HepG2 (cell line): ENCODE results near the gene ATP5F1A. TPM values are rescaled to one million over a fixed set of nuclear protein-coding genes. Genes with fewer than 3 reads are reported as not detected.

Experiments
- ARNT ChIP-seq: fragments of 450-650 bp; IDR thresholded peaks from 2 replicates; pipeline ENCODE4 v1.6.1; 2017
- CBX1 ChIP-seq: IDR thresholded peaks from one replicate; pipeline ENCODE4 v1.6.1; 2016; ENCODE audit warnings: antibody characterized with exemption, low read depth
- CBX5 ChIP-seq: sonication (generic); formaldehyde crosslinking; IDR thresholded peaks from 2 replicates; pipeline ENCODE4 v1.4.0; 2020; ENCODE audit warnings: missing genetic modification reagents, borderline replicate concordance
- CREB3 ChIP-seq: sonication (generic); formaldehyde crosslinking; IDR thresholded peaks from 2 replicates; pipeline ENCODE4 v1.5.0; 2020; ENCODE audit warnings: missing genetic modification reagents
- CTCF ChIP-seq: sonication (generic); formaldehyde crosslinking; IDR thresholded peaks from 2 replicates; pipeline ENCODE4 v1.5.0; 2020; ENCODE audit warnings: mild to moderate bottlenecking, missing genetic modification reagents, moderate library complexity
- FLYWCH1 ChIP-seq: sonication (generic); formaldehyde crosslinking; IDR thresholded peaks from 2 replicates; pipeline ENCODE4 v1.8.1; 2023; ENCODE audit warnings: mild to moderate bottlenecking, missing genetic modification reagents
- FOXJ3 ChIP-seq: sonication (generic); formaldehyde crosslinking; IDR thresholded peaks from 2 replicates; pipeline ENCODE4 v1.4.0; 2020; ENCODE audit warnings: missing genetic modification reagents, mild to moderate bottlenecking, borderline replicate concordance
- HMGXB3 ChIP-seq: sonication (generic); formaldehyde crosslinking; IDR thresholded peaks from 2 replicates; pipeline ENCODE4 v1.4.0; 2020; ENCODE audit warnings: missing genetic modification reagents, borderline replicate concordance
- LBX2 ChIP-seq: sonication (generic); formaldehyde crosslinking; IDR thresholded peaks from 2 replicates; pipeline ENCODE4 v1.5.0; 2020; ENCODE audit warnings: missing genetic modification reagents, mild to moderate bottlenecking, borderline replicate concordance
- MIER3 ChIP-seq: IDR thresholded peaks from 2 replicates; pipeline ENCODE4 v1.6.1; 2016; ENCODE audit warnings: missing compliant biosample characterization, borderline replicate concordance
- MXD3 ChIP-seq: IDR thresholded peaks from 2 replicates; pipeline ENCODE4 v1.6.1; 2016; ENCODE audit warnings: mild to moderate bottlenecking, missing biosample characterization, missing genetic modification reagents
- MYC ChIP-seq: sonication (generic); formaldehyde crosslinking; IDR thresholded peaks from 2 replicates; pipeline ENCODE4 v1.9.0; 2021; ENCODE audit warnings: missing genetic modification reagents, borderline replicate concordance
- POGK ChIP-seq: sonication (generic); formaldehyde crosslinking; conservative IDR thresholded peaks from 2 replicates; pipeline ENCODE4 v1.8.0; 2022; ENCODE audit warnings: mild to moderate bottlenecking, moderate library complexity, missing genetic modification reagents
- SATB2 ChIP-seq: sonication (generic); formaldehyde crosslinking; IDR thresholded peaks from 2 replicates; pipeline ENCODE4 v1.5.0; 2020; ENCODE audit warnings: missing genetic modification reagents
- SIN3A ChIP-seq: IDR thresholded peaks from 2 replicates; pipeline ENCODE4 v1.6.1; 2011; ENCODE audit warnings: low read depth, mild to moderate bottlenecking, control low read depth, low read length, borderline replicate concordance
- ZNF740 ChIP-seq: sonication (generic); formaldehyde crosslinking; IDR thresholded peaks from 2 replicates; pipeline ENCODE4 v1.4.0; 2020; ENCODE audit warnings: missing genetic modification reagents
- ZNF776 ChIP-seq: sonication (generic); formaldehyde crosslinking; IDR thresholded peaks from 2 replicates; pipeline ENCODE4 v1.4.0; 2020; ENCODE audit warnings: mild to moderate bottlenecking, missing genetic modification reagents
- ZNF788 ChIP-seq: sonication (generic); formaldehyde crosslinking; IDR thresholded peaks from 2 replicates; pipeline ENCODE4 v1.5.0; 2020; ENCODE audit warnings: mild to moderate bottlenecking, missing genetic modification reagents, borderline replicate concordance
- polyA plus RNA-seq, 8 experiments: library from polyadenylated mRNA; depleted of rRNA in 3 of 8; stranded (reverse) in 7 of 8; unstranded in 1 of 8; fragments of >200 nt; fragmentation: Illumina TruSeq in 4 of 8; extraction: Trizol in 4 of 8; gene quantifications; 2 replicates each; pipeline versions ENCODE4 v1.2.1 to v1.2.3, GENCODE V29; 2011 to 2016; ENCODE audit warnings: low read depth in 4 of 8, missing spikeins in 1 of 8, mixed read lengths in 1 of 8; ENCODE audit not compliant: insufficient read depth in 1 of 8
- total RNA-seq, 5 experiments: library from RNA; depleted of rRNA; stranded (reverse); fragments of >200 nt; fragmentation: Illumina TruSeq; extraction: Trizol; gene quantifications; 2 replicates each; pipeline ENCODE4 v1.2.3, GENCODE V29; 2016; ENCODE audit warnings: low read depth in 1 of 5

Gene ATP5F1A
- total and polyA plus RNA-seq, 2 of the 13 experiments (the other 11 are each of a cell fraction or from before 2014, with no cell fraction given) = 459 to 922 TPM

- TF ChIP-seq MXD3 (CRISPR knock-in tag) (no peak; the same call in 1 of the 2 replicates), ARNT (no peak), CBX5 (CRISPR knock-in tag) (peak; percentile 78; the same call in 1 of the 2 replicates), ZNF776 (peak; percentile 36; the same call in 1 of the 2 replicates), SATB2 (CRISPR knock-in tag) (no peak), POGK (0 out of 2 replicates have a peak, but pooled peaks have one; percentile 59), CTCF (CRISPR knock-in tag) (peak; percentile 43), CBX1 (peak; percentile 21), ZNF740 (no peak), HMGXB3 (CRISPR knock-in tag) (no peak), FOXJ3 (CRISPR knock-in tag) (no peak; the same call in 1 of the 2 replicates), MYC (CRISPR knock-in tag) (peak; percentile 88), FLYWCH1 (CRISPR knock-in tag) (no peak), ZNF788 (CRISPR knock-in tag) (peak; percentile 88; the same call in 1 of the 2 replicates), CREB3 (CRISPR knock-in tag) (peak; percentile 14; the same call in 1 of the 2 replicates), MIER3 (CRISPR knock-in tag) (no peak; the same call in 1 of the 2 replicates), LBX2 (peak; percentile 77; the same call in 1 of the 2 replicates), SIN3A (peak; percentile 35; the same call in 1 of the 2 replicates)
These were observed at the start of gene ATP5F1A (continued) for GRCh38 chr18:46097801-46098615.
